Endodermal cell (in vitro differentiated cells): ENCODE data around the gene DDX3Y. TPM values are rescaled to one million over a fixed set of nuclear protein-coding genes. Genes with fewer than 3 reads are reported as not detected.

Source experiments
- DNase-seq: peaks from one replicate; pipeline ENCODE4 v3.0.0-alpha.2; 2017
- H3K27ac ChIP-seq: 2 replicates; pipeline ENCODE4 v1.5.1; 2013; ENCODE audit warnings: mild to moderate bottlenecking, low read depth, low read length, moderate library complexity
- H3K27me3 ChIP-seq: 2 replicates; pipeline ENCODE4 v1.6.1; 2013; ENCODE audit warnings: mild to moderate bottlenecking, low read length, moderate library complexity; ENCODE audit not compliant: insufficient read depth, control insufficient read depth, poor library complexity, severe bottlenecking
- H3K36me3 ChIP-seq: 2 replicates; pipeline ENCODE4 v1.7.0; 2013; ENCODE audit warnings: mild to moderate bottlenecking, low read length, moderate library complexity; ENCODE audit not compliant: control insufficient read depth, insufficient read depth
- H3K4me1 ChIP-seq: one replicate; pipeline ENCODE4 v1.7.0; 2013; ENCODE audit warnings: low read length; ENCODE audit not compliant: control insufficient read depth, insufficient read depth
- H3K4me3 ChIP-seq: 2 replicates; pipeline ENCODE4 v1.5.1; 2013; ENCODE audit warnings: mild to moderate bottlenecking, low read length, moderate library complexity
- H3K9ac ChIP-seq: 2 replicates; pipeline ENCODE4 v1.6.1; 2013; ENCODE audit warnings: mild to moderate bottlenecking, low read length, moderate library complexity; ENCODE audit not compliant: poor library complexity, severe bottlenecking; ENCODE audit errors: extremely low read depth
- H3K9me3 ChIP-seq: 2 replicates; pipeline ENCODE4 v1.6.1; 2013; ENCODE audit warnings: mild to moderate bottlenecking, low read length, moderate library complexity; ENCODE audit not compliant: control insufficient read depth
- H3K27ac Mint-ChIP-seq: 2 replicates; pipeline ENCODE4 v1.8.0; 2020; ENCODE audit warnings: mixed read lengths
- H3K27me3 Mint-ChIP-seq: 2 replicates; pipeline ENCODE4 v1.8.0; 2021; ENCODE audit warnings: mild to moderate bottlenecking, mixed read lengths; ENCODE audit not compliant: insufficient read depth
- H3K36me3 Mint-ChIP-seq: 2 replicates; pipeline ENCODE4 v1.8.0; 2020; ENCODE audit warnings: low read depth, mixed read lengths
- H3K4me1 Mint-ChIP-seq: 2 replicates; pipeline ENCODE4 v1.8.0; 2020; ENCODE audit warnings: mixed read lengths
- H3K4me3 Mint-ChIP-seq: 2 replicates; pipeline ENCODE4 v1.8.0; 2020; ENCODE audit warnings: mild to moderate bottlenecking, moderate library complexity, mixed read lengths
- H3K9me3 Mint-ChIP-seq: 2 replicates; pipeline ENCODE4 v1.8.0; 2020; ENCODE audit warnings: mild to moderate bottlenecking, mixed read lengths
- WGBS, 2 experiments: methylation state at CpG; one replicate each; pipeline versions ENCODE4 v1.1.5 to v1.1.7; 2013; ENCODE audit warnings: missing lambda C conversion rate in 2 of 2, mixed read lengths in 1 of 2; ENCODE audit not compliant: insufficient coverage in 1 of 2, insufficient read length in 1 of 2; 5-methylcytosine and 5-hydroxymethylcytosine counted together
- total RNA-seq, 2 donors: library from RNA; stranded (reverse); fragmentation: NEBNext Ultra II Directional in 1 of 2; extraction: Animal tissue kit (Norgen Biotek cat#: 25700) in 1 of 2; gene quantifications; 2 replicates in 1 of 2; 3 replicates in 1 of 2; pipeline ENCODE4 v1.2.1, GENCODE V29; 2021
- TF ChIP-seq, protein P1 (sequence below): fragments of 200-600 bp; sonication (generic); conservative IDR thresholded peaks from 2 replicates; pipeline ENCODE4 v1.5.0; 2021; ENCODE audit warnings: antibody characterized with exemption, mild to moderate bottlenecking

Gene DDX3Y
- total RNA-seq, 2 donors from 2014 or later: 75.0 TPM; not detected in 1

- no peak for DNase-seq
- no peaks in the 10 kb centered on the region for H3K36me3 Mint-ChIP-seq
- TF ChIP-seq, protein P1, sequence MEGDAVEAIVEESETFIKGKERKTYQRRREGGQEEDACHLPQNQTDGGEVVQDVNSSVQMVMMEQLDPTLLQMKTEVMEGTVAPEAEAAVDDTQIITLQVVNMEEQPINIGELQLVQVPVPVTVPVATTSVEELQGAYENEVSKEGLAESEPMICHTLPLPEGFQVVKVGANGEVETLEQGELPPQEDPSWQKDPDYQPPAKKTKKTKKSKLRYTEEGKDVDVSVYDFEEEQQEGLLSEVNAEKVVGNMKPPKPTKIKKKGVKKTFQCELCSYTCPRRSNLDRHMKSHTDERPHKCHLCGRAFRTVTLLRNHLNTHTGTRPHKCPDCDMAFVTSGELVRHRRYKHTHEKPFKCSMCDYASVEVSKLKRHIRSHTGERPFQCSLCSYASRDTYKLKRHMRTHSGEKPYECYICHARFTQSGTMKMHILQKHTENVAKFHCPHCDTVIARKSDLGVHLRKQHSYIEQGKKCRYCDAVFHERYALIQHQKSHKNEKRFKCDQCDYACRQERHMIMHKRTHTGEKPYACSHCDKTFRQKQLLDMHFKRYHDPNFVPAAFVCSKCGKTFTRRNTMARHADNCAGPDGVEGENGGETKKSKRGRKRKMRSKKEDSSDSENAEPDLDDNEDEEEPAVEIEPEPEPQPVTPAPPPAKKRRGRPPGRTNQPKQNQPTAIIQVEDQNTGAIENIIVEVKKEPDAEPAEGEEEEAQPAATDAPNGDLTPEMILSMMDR: no peak
- no peak overlapping the region for H3K4me3 ChIP-seq
- H3K9ac ChIP-seq: no peak overlapping the region
- no peaks in the 10 kb centered on the region for H3K9me3 Mint-ChIP-seq
- no peaks in the 10 kb centered on the region for H3K36me3 ChIP-seq
- H3K27me3 Mint-ChIP-seq: no peaks in the 10 kb centered on the region
- H3K4me1 Mint-ChIP-seq: no peaks in the 10 kb centered on the region
- no peaks in the 10 kb centered on the region for H3K9me3 ChIP-seq
- no peak overlapping the region for H3K27ac ChIP-seq
- no peak overlapping the region for H3K27ac Mint-ChIP-seq
- 78% methylated on average over 3 of the region's 3 CpGs; no CpG with 5 or more reads in 1 of the 2 experiments for WGBS, 2 experiments
- H3K4me1 ChIP-seq: no peaks in the 10 kb centered on the region
- no peaks in the 10 kb centered on the region for H3K27me3 ChIP-seq
- H3K4me3 Mint-ChIP-seq: no peak overlapping the region
Observed at GRCh38 chrY:12928043-12928442, 23.4 kb downstream of the DDX3Y start.

GRCh38 chrY:12941725-12942687 lies 37.3 kb downstream of the DDX3Y start:
- H3K36me3 Mint-ChIP-seq: no peaks in the 10 kb centered on the region
- 89% methylated on average over 5 of the region's 5 CpGs; no CpG with 5 or more reads in 1 of the 2 experiments for WGBS, 2 experiments
- no peak overlapping the region for H3K4me3 ChIP-seq
- no peaks in the 10 kb centered on the region for H3K9me3 ChIP-seq
- no peak overlapping the region for H3K27ac ChIP-seq
- H3K4me3 Mint-ChIP-seq: no peak overlapping the region
- H3K27me3 Mint-ChIP-seq: no peaks in the 10 kb centered on the region
- TF ChIP-seq, protein P1: no peak
- H3K9me3 Mint-ChIP-seq: no peaks in the 10 kb centered on the region
- no peaks in the 10 kb centered on the region for H3K4me1 ChIP-seq
- no peak for DNase-seq
- H3K36me3 ChIP-seq: no peaks in the 10 kb centered on the region
- no peaks in the 10 kb centered on the region for H3K27me3 ChIP-seq
- H3K27ac Mint-ChIP-seq: no peak overlapping the region
- H3K4me1 Mint-ChIP-seq: no peaks in the 10 kb centered on the region
- no peak overlapping the region for H3K9ac ChIP-seq

Other genes starting within 250 kb of the DDX3Y start
- gene USP9Y, start 203.6 kb upstream of the DDX3Y start, total RNA-seq: 10 to 100 TPM in 1 of 2 donors, not detected in 1; 44.1 TPM